GM12878 (cell line): ENCODE data around the gene SMYD5. TPM values are rescaled to one million over a fixed set of nuclear protein-coding genes. Genes with fewer than 3 reads are reported as not detected.
"Not testable (repeated sequence)": the region's sequence is repeated elsewhere in the genome, so short reads cannot be mapped to it uniquely, and the experiment has no call there.

Experiments
- ATAC-seq: fragments of 200-7000 bp; cut with Tn5 transposase; 3 replicates; pipeline ENCODE4 v1.9.1; 2020; ENCODE audit warnings: mild to moderate bottlenecking, moderate library complexity
- BruUV-seq: library from RNA; stranded (reverse); fragments of 400-500 nt; replicated peaks from 2 replicates; lab custom pipeline; 2021; lab: Mats Ljungman, UMichigan
- CTCF ChIA-PET: fragments of 300-600 bp; sonication (Branson Sonifier 250); formaldehyde crosslinking; extraction: SDS; loops from one replicate; lab custom pipeline; 2021; ENCODE audit warnings: inconsistent platforms; lab: Yijun Ruan, JAX
- POLR2A ChIA-PET: fragments of 350-600 bp; formaldehyde crosslinking; extraction: SDS; loops from one replicate; lab custom pipeline; 2021; ENCODE audit warnings: inconsistent platforms; lab: Charles Lee
- RAD21 ChIA-PET: fragments of 300-600 bp; sonication (Branson Sonifier 250); formaldehyde crosslinking; loops from one replicate; lab custom pipeline; 2023; ENCODE audit warnings: antibody characterized with exemption; ENCODE audit not compliant: unreplicated experiment; lab: Charles Lee
- SMC1A ChIA-PET: fragments of 300-600 bp; sonication (Branson Sonifier 250); formaldehyde crosslinking; loops from one replicate; lab custom pipeline; 2023; ENCODE audit not compliant: unreplicated experiment, uncharacterized antibody; lab: Charles Lee
- DNase-seq: peaks from one replicate; pipeline ENCODE4 v3.0.0-alpha.2; 2011; ENCODE audit warnings: low read depth, low spot score
- FAIRE-seq: peaks from 3 replicates; lab custom pipeline; 2011; peaks lifted over from hg19 to GRCh38; lab: Jason Lieb, UNC
- H2AFZ ChIP-seq: 2 replicates; pipeline ENCODE4 v1.6.0; 2011; ENCODE audit warnings: low read depth, low read length, control low read depth; ENCODE audit not compliant: control insufficient read depth
- H3K27ac ChIP-seq: 2 replicates; pipeline ENCODE4 v1.5.1; 2011; ENCODE audit warnings: control low read depth; ENCODE audit not compliant: control insufficient read depth, insufficient read depth
- H3K27me3 ChIP-seq, 2 experiments: replicated peaks in 1 of 2; 2 replicates each; pipeline versions ENCODE4 v1.6.0 to v1.6.1; 2011; ENCODE audit warnings: low read length in 1 of 2; ENCODE audit not compliant: control insufficient read depth in 2 of 2, insufficient read depth in 2 of 2
- H3K36me3 ChIP-seq, 2 experiments: 2 replicates each; pipeline ENCODE4 v1.5.1; 2011; ENCODE audit warnings: low read length in 1 of 2; ENCODE audit not compliant: control insufficient read depth in 2 of 2, insufficient read depth in 2 of 2
- H3K4me1 ChIP-seq: 2 replicates; pipeline ENCODE4 v1.6.1; 2011; ENCODE audit warnings: mild to moderate bottlenecking, low read length, moderate library complexity, mixed read lengths; ENCODE audit not compliant: control insufficient read depth, insufficient read depth
- H3K4me2 ChIP-seq: 2 replicates; pipeline ENCODE4 v1.6.0; 2011; ENCODE audit warnings: control low read depth; ENCODE audit not compliant: control insufficient read depth, insufficient read depth
- H3K4me3 ChIP-seq: fragments of 200-600 bp; sonication (generic); 2 replicates; pipeline ENCODE4 v1.5.1; 2016
- H3K79me2 ChIP-seq: 2 replicates; pipeline ENCODE4 v1.6.0; 2011; ENCODE audit warnings: low read length; ENCODE audit not compliant: control insufficient read depth, insufficient read depth
- H3K9ac ChIP-seq: 2 replicates; pipeline ENCODE4 v1.8.0; 2011; ENCODE audit warnings: low read length, control low read depth, mixed read lengths; ENCODE audit not compliant: control insufficient read depth, insufficient read depth
- H3K9me3 ChIP-seq: replicated peaks from 3 replicates; pipeline ENCODE4 v1.5.1; 2011; ENCODE audit warnings: mild to moderate bottlenecking, low read length; ENCODE audit not compliant: control insufficient read depth, insufficient read depth
- H4K20me1 ChIP-seq: 2 replicates; pipeline ENCODE4 v1.6.0; 2011; ENCODE audit not compliant: control insufficient read depth, insufficient read depth
- EGR1 ChIP-seq, 2 experiments: IDR thresholded peaks; 1 replicate in 1 of 2; 2 replicates in 1 of 2; pipeline ENCODE4 v1.6.1; 2011 to 2012; ENCODE audit warnings: low read depth in 2 of 2, low read length in 2 of 2, borderline replicate concordance in 1 of 2, mild to moderate bottlenecking in 1 of 2, moderate library complexity in 1 of 2
- ETV6 ChIP-seq, 2 experiments: fragments of 450-650 bp in 1 of 2; IDR thresholded peaks in 1 of 2; conservative IDR thresholded peaks in 1 of 2; 2 replicates each; pipeline ENCODE4 v1.6.1; 2014; ENCODE audit warnings: antibody characterized with exemption in 1 of 2, borderline replicate concordance in 1 of 2, low read depth in 1 of 2, mild to moderate bottlenecking in 1 of 2, moderate library complexity in 1 of 2
- IKZF1 ChIP-seq: fragments of 450-650 bp; conservative IDR thresholded peaks from 2 replicates; pipeline ENCODE4 v1.6.1; 2017; ENCODE audit warnings: antibody characterized with exemption, mild to moderate bottlenecking
- NBN ChIP-seq: fragments of 450-650 bp; IDR thresholded peaks from 2 replicates; pipeline ENCODE4 v1.6.1; 2016
- NFYA ChIP-seq: IDR thresholded peaks from 2 replicates; pipeline ENCODE4 v1.6.1; 2011; ENCODE audit warnings: low read depth, mild to moderate bottlenecking, low read length, improper control_type of control experiment, borderline replicate concordance
- SMAD1 ChIP-seq: fragments of 450-650 bp; IDR thresholded peaks from 2 replicates; pipeline ENCODE4 v1.6.1; 2018; ENCODE audit warnings: mild to moderate bottlenecking, low read depth; ENCODE audit not compliant: partially characterized antibody
- STAT1 ChIP-seq: fragments of 450-650 bp; conservative IDR thresholded peaks from 2 replicates; pipeline ENCODE4 v1.6.1; 2014; ENCODE audit warnings: antibody characterized with exemption, mild to moderate bottlenecking
- WGBS: methylation state at CpG from one replicate; pipeline ENCODE4 v1.1.6; 2016; ENCODE audit warnings: low lambda C conversion rate; ENCODE audit not compliant: insufficient replicate concordance, insufficient coverage; ENCODE audit errors: missing lambda C conversion rate; 5-methylcytosine and 5-hydroxymethylcytosine counted together
- in situ Hi-C: fragments of 300-500 bp; cut with MboI; formaldehyde crosslinking; loops from 9 replicates; pipeline ENCODE4 v1.14.3; 2018; ENCODE audit warnings: mixed read lengths
- intact Hi-C: fragments of 100-400 bp; cut with micrococcal nuclease; formaldehyde crosslinking; loops from one replicate; pipeline ENCODE4 v1.14.2; 2022; ENCODE audit not compliant: unreplicated experiment
- polyA plus RNA-seq, 11 experiments: library from polyadenylated mRNA; depleted of rRNA in 4 of 11; unstranded in 6 of 11; stranded (reverse) in 5 of 11; fragments of >200 nt; fragmentation: Nextera tagmentation in 4 of 11; fragmentation: Illumina TruSeq in 1 of 11; extraction: Ambion mirVana in 4 of 11; extraction: Trizol in 1 of 11; gene quantifications; 1 replicate in 1 of 11; 2 replicates in 10 of 11; pipeline versions ENCODE4 v1.2.1 to v1.2.3, GENCODE V29; 2011 to 2016; ENCODE audit warnings: inconsistent platforms in 2 of 11, missing spikeins in 2 of 11, low read depth in 1 of 11
- total RNA-seq, 4 experiments: library from RNA; depleted of rRNA in 3 of 4; stranded (reverse); fragments of >200 nt in 3 of 4; fragmentation: Illumina TruSeq in 1 of 4; extraction: Trizol in 1 of 4; gene quantifications; 2 replicates each; pipeline versions ENCODE4 v1.2.1 to v1.2.3, GENCODE V29; 2013 to 2021
- TF ChIP-seq, protein P1 (sequence below): fragments of 450-650 bp; IDR thresholded peaks from 2 replicates; pipeline ENCODE4 v1.6.1; 2016; ENCODE audit warnings: mild to moderate bottlenecking, moderate library complexity, borderline replicate concordance

SMYD5 gene
- total and polyA plus RNA-seq, 10 of the 15 experiments (the other 5 are each of a cell fraction or from before 2014, with no cell fraction given), result 6.1 to 35.3 (median 26.4) TPM

DNA sequence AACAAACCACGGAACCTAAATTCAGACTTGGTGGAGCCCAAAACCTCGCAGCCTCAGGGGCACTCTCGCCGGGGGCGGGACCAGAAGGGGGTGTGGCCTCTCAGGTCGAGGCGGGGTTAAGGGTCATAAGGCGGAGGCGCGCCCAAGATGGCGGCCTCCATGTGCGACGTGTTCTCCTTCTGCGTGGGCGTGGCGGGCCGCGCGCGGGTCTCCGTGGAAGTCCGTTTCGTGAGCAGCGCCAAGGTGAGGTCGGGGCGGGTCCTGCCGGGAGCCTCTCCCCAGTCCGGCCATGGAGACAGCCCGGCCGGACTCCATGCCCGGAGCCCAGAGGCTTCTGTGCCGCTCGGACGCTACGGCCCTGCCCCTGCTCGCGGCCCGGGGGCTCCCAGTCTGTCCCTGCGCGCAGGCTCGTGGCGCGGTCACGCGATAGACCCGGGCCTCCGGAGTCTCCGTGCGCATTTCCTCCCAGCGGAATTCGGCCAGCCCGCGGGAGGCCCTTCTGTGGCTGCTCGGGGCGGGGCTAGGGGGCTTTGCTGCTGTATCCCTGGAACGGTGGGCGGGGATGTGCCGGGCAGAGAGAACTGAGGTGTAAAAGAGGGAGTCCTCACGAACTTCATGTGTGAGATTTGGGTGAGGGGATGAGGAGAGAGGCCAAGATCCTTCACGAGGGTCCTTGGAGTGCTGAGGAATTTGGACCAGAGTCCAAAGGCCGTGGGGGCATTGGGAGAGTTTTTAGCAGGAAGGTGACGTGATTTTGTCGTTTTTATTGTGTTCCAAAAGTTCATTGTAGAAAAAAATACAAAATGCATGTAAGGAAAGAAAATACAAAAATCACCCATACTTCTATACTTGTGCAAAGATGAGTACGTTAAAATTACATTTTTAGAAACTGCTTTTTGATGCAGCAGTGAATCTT lies at the start of gene SMYD5 (continued):
- TF ChIP-seq EGR1 (IDR thresholded peaks at IDR 0.05; ENCODE audit: borderline replicate concordance in 1 of 2, low read depth in 2 of 2, low read length in 2 of 2) (peak; percentile 52 to 96), ETV6 (conservative IDR thresholded peaks at IDR 0.05 in 1 of 2, IDR thresholded peaks at IDR 0.05 in 1 of 2; ENCODE audit: borderline replicate concordance in 1 of 2, low read depth in 1 of 2) (no peak), STAT1 (no peak), SMAD1 (no peak), NFYA (no peak), IKZF1 (peak; percentile 87), NBN (no peak)
- TF ChIP-seq, protein P1, sequence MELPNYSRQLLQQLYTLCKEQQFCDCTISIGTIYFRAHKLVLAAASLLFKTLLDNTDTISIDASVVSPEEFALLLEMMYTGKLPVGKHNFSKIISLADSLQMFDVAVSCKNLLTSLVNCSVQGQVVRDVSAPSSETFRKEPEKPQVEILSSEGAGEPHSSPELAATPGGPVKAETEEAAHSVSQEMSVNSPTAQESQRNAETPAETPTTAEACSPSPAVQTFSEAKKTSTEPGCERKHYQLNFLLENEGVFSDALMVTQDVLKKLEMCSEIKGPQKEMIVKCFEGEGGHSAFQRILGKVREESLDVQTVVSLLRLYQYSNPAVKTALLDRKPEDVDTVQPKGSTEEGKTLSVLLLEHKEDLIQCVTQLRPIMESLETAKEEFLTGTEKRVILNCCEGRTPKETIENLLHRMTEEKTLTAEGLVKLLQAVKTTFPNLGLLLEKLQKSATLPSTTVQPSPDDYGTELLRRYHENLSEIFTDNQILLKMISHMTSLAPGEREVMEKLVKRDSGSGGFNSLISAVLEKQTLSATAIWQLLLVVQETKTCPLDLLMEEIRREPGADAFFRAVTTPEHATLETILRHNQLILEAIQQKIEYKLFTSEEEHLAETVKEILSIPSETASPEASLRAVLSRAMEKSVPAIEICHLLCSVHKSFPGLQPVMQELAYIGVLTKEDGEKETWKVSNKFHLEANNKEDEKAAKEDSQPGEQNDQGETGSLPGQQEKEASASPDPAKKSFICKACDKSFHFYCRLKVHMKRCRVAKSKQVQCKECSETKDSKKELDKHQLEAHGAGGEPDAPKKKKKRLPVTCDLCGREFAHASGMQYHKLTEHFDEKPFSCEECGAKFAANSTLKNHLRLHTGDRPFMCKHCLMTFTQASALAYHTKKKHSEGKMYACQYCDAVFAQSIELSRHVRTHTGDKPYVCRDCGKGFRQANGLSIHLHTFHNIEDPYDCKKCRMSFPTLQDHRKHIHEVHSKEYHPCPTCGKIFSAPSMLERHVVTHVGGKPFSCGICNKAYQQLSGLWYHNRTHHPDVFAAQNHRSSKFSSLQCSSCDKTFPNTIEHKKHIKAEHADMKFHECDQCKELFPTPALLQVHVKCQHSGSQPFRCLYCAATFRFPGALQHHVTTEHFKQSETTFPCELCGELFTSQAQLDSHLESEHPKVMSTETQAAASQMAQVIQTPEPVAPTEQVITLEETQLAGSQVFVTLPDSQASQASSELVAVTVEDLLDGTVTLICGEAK, result no peak

DNA sequence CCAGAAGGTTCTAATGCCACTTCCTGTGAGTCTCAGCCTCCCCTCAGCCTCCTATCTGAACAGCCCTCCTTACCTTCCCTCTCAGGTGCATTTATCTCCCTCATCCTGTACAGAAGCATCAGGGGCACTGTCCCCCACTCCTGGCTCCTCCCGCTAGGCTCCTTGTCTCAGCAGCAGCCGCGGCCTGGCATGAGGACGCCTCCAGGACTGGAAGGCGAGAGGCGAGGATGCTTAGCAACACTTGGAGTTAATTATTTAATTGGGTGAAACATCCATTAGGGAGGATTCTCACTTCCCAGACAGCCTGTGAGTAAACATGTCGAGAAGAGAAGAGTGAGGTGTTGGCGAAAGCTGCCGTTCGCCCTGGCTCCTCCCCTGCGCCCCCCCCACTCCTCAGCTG lies 48.1 kb upstream of the SMYD5 start:
- H2AFZ ChIP-seq, H3K27ac ChIP-seq, intact Hi-C loops, H3K79me2 ChIP-seq, H4K20me1 ChIP-seq, BruUV-seq, RAD21 ChIA-PET, CTCF ChIA-PET, FAIRE-seq, H3K4me1 ChIP-seq, H3K36me3 ChIP-seq, H3K27me3 ChIP-seq, H3K4me3 ChIP-seq, in situ Hi-C loops, DNase-seq, SMC1A ChIA-PET, ATAC-seq, H3K9ac ChIP-seq, POLR2A ChIA-PET, H3K9me3 ChIP-seq, H3K4me2 ChIP-seq: not testable (repeated sequence)
- 53% methylated on average over 6 of the region's 11 CpGs for WGBS

GRCh38 chr2:73166813-73167212 lies 47.2 kb upstream of the SMYD5 start:
- FAIRE-seq, H3K27me3 ChIP-seq, POLR2A ChIA-PET, RAD21 ChIA-PET, H3K27ac ChIP-seq, CTCF ChIA-PET, H2AFZ ChIP-seq, intact Hi-C loops, ATAC-seq, SMC1A ChIA-PET, in situ Hi-C loops, H3K4me2 ChIP-seq, DNase-seq, H4K20me1 ChIP-seq, H3K79me2 ChIP-seq, H3K9me3 ChIP-seq, H3K4me3 ChIP-seq, H3K4me1 ChIP-seq, BruUV-seq, H3K36me3 ChIP-seq, H3K9ac ChIP-seq: not testable (repeated sequence)
- 39% methylated on average over 3 of the region's 8 CpGs for WGBS
